HuH-7 (cell line): ENCODE measurements around the gene JCAD.
A peak's percentile ranks its signal among the peaks of the same experiment; 100 is the strongest.
"Not testable (repeated sequence)": the region's sequence is repeated elsewhere in the genome, so short reads cannot be mapped to it uniquely, and the experiment has no call there.

ENCODE experiments used
- DNase-seq: peaks from one replicate; pipeline ENCODE4 v3.0.0; 2011; ENCODE audit warnings: low spot score

The JCAD gene, protein sequence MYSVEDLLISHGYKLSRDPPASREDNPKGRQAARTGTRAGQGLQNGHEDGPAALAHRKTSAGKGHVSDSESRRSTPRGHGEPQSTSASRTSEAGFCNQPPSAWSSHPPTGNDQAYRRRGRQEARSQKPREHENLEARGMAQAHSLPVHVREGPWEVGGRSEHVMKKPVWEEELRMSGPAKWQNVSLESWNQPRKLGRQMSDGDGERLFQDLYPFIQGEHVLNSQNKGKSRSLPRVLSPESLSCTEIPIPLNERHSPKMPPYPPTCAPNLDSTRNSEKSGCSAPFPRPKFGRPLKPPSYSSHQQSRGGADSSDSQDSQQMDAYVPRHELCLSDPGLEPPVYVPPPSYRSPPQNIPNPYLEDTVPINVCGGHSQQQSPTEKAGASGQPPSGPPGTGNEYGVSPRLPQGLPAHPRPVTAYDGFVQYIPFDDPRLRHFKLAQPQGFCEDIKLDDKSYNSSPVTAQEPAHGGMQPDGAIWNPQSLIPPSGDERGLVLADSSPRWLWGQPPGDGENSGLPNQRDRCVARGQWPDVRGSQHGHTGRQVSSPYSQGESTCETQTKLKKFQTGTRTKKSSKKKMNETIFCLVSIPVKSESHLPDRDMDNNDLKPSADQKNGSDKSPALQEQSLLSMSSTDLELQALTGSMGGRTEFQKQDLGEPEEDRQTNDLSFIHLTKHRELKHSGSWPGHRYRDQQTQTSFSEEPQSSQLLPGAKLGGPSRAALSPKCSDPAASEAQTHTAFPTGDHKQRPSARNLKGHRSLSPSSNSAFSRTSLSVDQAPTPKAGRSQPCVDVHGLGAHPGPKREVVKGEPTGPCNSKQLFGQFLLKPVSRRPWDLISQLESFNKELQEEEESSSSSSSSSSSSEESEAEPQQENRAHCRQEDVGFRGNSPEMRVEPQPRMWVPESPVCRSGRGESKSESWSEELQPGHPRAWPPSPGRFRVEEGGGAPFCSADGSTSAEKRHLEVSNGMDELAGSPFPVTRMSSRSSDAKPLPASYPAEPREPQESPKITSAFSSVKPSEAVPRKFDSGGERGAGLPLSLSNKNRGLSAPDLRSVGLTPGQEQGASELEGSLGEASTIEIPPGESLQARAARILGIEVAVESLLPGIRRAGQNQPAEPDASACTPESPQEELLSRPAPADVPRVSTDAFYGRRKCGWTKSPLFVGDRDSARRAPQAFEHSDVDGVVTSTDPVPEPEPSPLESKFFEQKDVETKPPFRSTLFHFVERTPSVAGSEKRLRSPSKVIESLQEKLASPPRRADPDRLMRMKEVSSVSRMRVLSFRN (N-terminal part only)

DNA sequence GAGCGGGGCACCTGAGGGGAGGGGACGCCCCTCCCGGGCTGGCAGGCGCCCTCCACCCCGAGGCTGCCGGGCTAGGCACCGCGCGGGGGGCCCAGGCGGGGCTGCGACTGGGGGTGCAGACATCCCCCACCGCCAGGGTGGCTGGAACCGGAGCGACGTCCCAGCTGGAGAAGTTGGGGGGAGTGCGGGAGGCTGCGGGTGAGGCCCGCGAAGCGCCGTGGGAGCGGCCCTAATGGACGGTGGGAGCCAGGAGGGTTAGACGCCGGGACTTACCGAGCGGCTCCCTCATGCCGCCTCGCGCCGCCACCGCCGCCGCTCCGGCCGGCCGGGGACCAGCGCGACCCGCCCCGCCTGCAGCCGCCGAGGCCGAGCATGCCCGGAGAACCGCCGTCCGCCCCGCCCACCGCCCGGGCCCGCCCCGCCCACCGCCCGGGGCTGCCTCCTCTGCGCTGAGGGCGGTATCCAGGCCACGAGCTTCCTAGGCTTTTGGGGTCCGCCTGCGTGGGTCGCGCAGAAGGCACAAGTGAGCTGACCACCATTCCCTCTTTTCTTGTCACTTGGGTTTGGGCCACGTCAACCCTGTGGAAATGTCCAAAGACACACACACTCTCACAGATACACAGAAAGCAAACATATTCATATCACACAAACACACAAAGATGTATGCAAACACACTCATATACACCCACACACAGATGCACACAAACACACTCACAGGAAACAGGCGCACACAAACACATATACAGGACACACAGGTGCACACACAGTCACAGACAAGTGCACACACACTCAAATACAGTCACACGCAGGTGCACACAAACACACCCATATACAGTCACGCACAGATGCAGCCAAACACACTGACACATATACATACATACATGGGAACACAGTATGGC, at the start of gene JCAD:
Gene JCAD, minus strand, starts transcription at position 378 of the 899 bp plus-strand sequence. CDS start 11,774 bp downstream, outside the sequence.
- peak; percentile 80 for DNase-seq

DNA sequence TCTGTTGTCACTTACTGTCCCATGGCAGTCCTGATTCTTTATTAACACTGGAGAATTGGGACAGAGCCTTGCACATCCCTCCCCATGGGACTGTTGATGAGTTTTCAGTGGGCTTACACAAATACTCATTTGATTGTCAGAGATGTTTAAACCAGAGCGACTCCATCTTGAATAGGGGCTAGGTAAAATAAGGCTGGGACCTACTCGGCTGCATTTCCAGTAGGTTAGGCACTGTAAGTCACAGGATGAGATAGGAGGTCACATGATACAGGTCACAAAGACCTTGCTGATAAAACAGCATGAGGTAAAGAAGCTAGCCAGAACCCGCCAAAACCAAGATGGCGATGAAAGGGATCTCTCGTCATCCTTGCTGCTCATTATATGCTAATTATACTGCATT, 47.6 kb upstream of the JCAD start:
- no peak for DNase-seq

DNA sequence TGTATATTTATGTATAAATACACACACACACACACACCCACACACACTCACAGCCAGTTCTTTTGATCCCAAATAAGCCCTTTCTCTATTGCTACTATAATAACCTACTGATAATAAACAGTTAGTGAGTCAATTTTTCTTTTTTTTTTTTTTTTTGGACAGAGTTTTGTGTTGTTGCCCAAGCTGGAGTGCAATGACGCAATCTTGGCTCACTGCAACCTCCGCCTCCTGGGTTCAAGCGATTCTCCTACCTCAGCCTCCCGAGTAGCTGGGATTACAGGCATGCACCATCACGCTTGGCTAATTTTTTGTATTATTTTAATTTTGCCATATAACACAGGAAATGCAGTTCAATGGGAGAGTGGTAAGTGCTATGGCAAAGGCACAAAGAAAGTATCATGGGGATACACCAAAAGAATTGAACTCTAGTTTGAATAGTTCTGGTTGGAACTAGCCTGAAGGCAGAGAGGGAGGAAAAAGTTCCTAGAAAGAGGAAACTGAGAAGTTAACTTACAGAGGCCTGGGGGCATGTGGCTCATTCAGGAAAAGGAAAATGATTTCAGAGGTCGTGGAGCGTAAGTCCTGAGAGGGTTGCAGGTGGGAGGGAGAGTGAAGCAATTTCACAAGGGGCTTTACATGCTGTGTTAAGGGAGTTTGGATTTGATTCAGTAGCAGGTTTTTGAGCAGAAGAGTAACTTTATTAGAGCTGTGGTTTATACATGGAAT, 44.4 kb upstream of the JCAD start:
- no peak for DNase-seq

DNA sequence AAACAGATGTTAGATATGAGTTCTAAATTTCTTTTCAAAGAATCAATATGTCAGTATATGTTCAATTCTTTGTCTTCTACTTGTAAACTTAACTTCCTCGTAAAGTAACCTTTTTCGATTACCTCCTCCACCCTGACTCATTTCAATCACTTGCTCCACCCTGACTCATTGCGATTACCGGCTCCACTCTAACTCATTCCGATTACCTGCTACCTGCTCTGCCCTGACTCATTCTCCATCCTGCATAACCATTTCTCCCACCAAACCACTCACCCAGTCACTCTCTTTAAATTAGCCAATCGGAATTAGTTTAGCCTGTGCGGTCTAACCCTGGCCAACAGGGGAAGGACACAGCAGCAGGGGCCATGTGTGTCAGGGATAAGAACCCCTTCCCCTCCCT, 40.3 kb upstream of the JCAD start:
- not testable (repeated sequence) for DNase-seq

DNA sequence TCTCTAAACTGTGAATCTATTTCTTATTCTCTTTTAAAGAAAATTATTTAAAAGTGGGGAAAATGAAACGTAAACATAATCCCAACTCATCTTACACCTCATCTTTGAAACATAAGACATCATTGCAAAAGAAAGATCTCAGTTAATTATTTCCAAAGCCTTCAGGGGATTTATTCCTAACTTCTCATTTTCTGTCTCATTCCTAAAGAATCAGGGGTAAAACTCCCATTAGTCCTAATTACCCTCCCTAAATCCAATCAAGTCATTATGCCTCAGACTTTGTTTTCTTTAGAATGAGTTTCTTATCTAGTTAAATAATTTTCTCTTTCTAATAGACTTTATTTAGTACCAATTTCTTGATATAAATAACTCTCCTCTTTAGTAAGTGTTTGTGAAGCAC, 39.7 kb upstream of the JCAD start:
- DNase-seq = no peak

DNA sequence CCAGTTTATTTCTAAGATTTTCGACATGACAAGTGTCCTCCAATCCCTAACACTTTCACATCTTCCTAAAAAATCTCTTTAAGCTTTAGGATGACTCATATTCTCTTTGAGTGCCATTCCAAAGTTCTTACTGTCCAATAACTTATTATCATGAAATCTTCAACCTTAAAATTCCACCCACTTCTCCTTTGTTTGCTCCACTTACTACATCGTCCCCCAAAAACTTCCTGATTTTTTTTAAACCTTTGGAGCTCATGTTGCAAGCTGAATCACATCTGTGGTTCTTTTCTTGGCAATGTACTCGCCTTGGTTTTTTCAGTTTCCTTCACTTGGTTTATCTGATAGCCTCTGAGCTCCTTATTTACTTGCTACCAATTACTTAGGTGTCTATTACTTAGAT, 39.2 kb upstream of the JCAD start:
- no peak for DNase-seq

DNA sequence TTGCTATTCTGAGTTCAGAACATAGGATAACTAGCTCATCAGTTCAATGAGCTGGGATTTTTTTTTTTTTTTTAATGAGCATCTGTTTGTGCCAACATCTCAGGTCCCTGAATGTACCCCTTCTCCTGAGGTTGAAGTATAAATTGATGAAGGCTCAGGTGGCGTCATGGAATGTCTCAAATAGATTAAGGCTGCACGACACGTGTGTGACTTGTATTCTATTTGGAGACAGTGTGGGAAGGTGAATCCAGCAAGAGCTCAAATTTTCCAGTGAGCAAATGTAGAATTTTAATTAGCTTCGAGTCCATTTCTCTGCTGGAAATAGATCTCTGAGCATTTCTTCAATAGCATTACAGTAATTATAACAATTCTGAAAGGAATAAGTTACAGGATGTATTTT, 37.2 kb upstream of the JCAD start:
- DNase-seq = no peak

DNA sequence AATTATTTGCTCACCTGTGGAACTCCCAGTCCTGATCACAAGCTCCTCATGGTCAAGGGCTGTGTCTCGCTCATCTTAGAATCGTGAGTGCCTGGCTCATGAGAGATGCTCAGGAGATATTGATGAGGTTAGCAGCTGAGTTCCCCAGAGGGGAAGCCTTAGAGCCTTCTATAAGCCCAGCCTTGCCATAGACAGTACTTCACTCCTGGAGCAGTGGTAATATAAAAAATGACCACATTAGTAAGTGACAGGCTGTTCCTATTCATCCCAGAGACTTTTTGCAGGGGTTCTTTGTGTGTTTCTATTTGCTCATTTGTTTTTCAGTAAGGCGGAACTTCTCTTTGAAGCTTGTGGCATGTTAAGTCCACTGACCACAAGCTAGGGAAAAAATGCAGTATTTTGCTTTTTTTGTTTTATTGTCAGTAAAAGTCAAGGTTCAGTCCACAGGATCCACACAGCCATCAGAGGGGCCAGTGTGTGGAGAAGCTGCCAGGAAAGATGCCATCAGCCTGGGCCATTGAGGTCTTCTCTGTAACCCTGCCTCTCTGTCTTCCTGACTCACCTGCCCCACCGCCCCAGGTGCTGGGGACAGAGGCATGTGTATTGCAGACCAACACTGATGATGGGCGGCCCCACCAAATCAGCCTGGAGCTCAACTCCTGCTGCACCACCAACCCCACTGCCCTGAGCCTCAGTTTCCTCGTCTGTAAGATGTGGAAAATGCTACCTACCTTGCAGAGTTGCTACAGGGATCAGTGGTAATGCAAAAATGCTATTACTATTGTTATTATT, 36.4 kb upstream of the JCAD start:
- DNase-seq = no peak

DNA sequence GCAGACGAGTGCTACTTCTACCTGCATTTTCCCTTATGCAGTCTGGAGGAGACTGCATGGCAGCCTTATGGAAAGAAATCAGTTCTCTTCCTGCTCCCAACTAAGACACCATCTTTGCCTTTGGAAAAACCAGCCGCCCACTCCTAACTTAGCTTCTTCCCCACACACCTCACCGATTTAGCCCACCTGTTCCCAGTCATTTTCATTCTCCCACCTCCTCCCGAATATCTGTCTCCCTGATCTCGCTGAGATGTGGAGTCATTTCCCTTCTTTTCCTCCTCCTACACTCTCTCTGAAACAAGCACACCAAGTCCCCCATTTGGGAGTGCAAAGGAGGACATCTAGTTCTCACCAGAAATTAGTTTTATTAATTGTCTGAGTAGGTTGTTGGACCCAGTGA, 35.2 kb upstream of the JCAD start:
- no peak for DNase-seq

DNA sequence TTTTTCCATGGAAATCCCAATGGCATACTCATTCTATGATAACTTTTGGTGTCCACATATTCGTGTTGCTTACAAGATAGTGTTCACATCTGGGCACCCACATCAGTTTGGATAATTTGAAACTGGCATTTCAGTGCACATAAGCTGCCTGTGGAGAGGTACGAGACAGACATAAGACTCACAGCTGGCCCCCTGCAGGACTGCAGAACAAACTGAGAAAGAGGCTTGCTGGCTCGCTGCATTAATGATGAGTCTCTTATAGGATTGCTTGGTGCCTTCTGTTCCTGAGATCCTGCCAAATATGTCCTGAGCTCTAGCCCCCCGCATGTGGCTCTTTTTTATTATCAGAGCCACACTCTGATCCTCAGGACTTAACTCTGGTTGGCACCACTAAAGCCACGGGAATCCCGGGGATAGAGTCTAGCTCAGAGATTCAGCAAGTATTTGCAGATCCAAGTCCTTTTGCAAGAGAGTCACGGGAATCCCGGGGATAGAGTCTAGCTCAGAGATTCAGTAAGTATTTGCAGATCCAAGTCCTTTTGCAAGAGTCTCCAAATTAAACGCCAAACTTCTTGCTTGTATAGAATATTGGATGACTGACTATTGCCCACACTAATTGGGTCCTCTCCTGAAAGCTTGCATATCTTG, 34.0 kb upstream of the JCAD start:
- no peak for DNase-seq

DNA sequence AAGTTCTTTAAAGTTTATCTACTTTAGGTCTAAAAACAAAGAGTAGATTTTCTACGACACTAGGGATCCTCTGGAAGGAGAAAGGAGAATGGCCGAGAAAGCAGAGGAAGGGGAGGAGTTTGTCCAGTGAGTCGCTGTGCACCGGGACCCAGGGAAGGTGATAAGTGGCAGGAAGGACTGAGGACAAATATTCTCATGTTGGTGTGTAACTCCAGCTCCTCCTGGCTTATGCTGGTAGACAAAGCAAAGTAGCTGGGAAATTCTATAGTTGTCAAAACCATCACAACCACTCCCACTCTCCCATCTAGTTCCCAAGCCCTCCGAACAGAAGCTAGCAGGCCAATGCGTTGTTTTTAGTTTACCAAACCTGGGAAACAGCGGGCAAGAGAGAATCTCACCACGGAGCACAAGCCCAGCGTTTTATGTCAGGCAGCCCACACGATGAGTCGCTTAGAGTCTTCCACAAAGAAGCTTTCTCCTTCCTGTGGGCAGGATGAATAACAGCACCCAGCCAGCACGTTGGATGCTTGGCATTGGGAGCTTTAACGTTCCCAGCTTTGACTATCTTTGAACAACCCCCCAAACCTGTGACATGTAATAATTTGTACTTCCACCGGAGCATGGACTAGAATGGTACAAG, 32.9 kb upstream of the JCAD start:
- DNase-seq = no peak

DNA sequence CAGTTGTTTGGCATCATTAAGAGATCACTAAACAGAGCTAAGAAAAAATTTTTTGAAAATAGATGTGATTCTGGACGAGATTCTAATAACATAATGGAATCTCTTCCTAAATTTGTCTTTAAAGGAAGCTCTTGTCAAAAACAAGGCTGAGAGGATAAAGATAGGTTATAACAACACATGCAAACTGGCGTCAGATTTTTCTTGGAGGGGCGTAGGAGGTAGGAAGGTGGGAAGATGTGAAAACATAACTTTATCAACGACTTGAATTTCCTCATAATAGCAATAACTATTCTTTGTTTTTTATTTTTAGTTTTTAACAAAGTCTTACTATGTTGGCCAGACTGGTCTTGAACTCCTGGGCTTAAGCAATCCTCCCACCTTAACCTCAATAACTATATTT, 31.8 kb upstream of the JCAD start:
- no peak for DNase-seq

DNA sequence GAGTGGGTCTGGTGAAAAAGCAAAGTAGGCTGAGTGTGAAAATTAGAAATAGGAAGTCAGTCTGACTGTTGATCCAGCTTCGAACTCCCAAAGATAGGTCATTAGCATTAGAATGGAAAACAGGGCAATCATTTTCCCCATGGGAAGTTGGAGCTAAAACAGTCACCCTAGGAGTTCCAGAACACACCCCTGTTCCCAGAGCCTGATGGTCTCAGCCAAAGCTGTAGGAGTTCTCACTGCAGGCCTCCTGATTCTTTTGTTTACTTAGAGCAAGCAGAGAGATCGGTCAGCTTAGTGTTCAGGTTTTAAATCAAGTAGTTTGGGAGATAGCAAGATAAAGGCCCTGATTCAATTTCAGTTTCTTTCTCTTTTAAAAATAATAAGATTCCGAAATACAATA, 28.8 kb upstream of the JCAD start:
- peak; percentile 27 for DNase-seq

DNA sequence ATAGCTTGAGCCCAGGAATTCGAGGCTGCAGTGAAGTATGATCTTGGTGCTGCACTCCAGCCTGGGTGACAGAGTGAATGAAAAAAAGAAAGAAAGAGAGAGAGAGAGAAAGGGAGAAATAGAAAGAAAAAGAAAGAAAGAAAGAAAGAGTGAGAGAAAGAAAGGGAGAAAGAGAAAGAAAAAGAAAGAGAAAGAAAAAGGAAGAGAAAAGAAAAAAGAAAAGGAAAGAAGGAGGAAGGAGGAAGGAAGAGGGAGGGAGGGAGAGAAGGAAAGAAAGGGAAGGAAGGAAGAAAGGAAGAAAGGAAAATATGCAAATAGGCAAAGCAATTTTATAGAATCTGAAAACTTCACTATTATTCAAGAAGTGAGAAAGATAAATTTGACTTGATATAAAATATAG, 24.5 kb upstream of the JCAD start:
- DNase-seq = no peak

DNA sequence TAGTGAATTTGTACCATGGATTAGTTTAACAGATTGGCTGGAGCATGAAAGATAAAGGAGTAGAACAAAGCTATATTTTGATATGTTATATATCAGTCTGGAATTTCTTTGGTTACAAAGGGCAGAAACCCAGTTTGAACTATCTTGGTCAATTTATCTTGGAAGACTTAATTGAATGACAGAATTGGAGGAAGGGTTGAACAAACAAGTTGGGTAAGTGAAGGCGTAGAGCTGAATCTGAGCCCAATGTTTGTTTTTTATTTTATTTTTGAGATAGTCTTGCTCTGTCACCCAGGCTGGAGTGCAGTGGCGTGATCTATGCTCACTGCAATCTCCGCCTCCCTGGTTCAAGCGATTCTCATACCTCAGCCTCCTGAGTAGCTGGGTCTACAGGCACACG, 21.8 kb upstream of the JCAD start:
- DNase-seq = no peak

DNA sequence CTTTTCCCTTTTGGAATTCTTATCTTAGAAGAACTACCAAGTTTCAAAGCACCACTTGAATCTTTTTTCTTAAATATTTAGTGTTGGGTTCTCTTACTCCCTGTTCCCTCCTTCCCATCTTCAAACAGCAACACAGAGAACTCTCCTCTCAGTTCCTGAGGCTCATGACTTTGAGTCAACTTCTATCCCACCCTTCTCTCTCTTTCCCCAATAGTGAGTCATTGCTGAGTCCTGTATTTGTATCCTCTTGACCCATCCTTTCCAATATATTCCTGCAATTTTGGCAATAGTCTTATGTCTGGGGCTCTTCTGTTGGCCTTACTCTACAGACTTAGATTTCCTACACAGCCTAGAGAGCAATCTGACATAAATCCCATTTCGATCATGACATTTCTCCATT, 20.8 kb upstream of the JCAD start:
- DNase-seq = no peak

DNA sequence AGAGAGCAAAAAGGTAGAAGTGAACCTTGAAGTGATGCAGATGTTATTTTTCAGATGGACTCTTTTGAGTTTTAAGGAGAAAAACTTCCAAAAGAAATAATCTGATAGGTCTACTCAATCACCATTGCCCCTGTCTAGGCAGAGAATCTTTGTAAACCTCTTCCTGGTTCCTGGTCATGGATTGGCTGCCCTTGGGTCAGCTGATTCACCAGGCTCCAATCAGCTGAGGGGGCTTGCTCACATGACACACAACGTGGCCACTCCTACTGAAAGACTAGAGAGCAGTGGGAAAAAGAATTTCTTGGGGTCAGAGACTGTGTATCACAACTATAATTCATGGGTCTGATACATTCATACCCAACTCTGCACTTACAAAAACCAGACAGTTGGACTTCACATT, 20.0 kb upstream of the JCAD start:
- DNase-seq = no peak

DNA sequence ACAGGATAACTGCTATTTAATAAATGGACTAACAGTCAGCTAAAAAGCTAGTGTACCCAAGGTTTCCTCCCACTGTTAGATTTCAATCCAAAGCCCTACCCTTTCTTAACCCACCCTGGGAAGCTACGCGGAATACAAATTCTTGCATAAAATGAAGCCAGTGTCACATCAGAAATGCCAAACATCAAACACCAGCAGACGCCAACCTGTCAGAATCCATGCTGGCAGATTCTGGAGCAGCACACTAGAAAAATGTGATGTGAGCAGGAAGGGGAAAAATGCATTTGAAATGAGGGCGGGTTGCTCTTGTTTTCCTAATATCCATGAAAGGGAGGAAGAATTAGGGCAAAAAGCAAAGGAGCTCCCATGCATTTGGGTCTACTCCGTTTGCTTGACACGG, 16.1 kb upstream of the JCAD start:
- DNase-seq = no peak

DNA sequence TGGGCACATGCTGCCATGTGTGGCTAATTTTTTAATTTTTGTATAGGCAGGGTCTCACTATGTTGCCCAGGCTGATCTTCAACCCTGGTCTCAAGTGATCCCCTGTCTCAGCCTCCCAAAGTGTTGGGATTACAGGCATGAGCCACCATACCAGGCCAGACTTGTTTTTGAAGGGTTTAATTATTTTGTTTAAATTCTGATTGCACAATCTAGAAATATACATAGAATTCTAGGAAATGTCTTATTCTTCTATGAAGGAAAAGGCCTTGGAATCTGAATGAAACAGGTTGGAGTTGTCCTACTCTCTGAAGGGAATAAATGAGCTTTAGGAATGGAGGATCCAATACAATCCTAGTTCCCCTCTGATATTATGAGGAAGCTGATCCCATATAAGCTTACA, 15.5 kb upstream of the JCAD start:
- DNase-seq = no peak
